HG02759 (cell line): ENCODE measurements around the gene DOCK11.
A peak's percentile ranks its signal among the peaks of the same experiment; 100 is the strongest.
"Not testable (repeated sequence)": the region's sequence is repeated elsewhere in the genome, so short reads cannot be mapped to it uniquely, and the experiment has no call there.

Experiments used
- ATAC-seq: cut with Tn5 transposase; IDR thresholded peaks from one replicate; pipeline ENCODE4 v1.9.1; 2021; ENCODE audit warnings: mild to moderate bottlenecking, moderate library complexity; ENCODE audit not compliant: unreplicated experiment

DOCK11 gene

GRCh38 chrX:118566359-118566758 lies 70.7 kb downstream of the DOCK11 start:
- no peak for ATAC-seq

- no peak for ATAC-seq
Observed at GRCh38 chrX:118569676-118570075, 74.1 kb downstream of the DOCK11 start.

GRCh38 chrX:118570209-118570608 lies 74.6 kb downstream of the DOCK11 start:
- ATAC-seq, result no peak

GRCh38 chrX:118571836-118572235 lies 76.2 kb downstream of the DOCK11 start:
- no peak for ATAC-seq

- no peak for ATAC-seq
Observed at GRCh38 chrX:118574666-118575065, 79.1 kb downstream of the DOCK11 start.

- no peak for ATAC-seq
Observed at GRCh38 chrX:118577041-118577440, 81.4 kb downstream of the DOCK11 start.

- no peak for ATAC-seq
Observed at GRCh38 chrX:118579417-118579816, 83.8 kb downstream of the DOCK11 start.

- ATAC-seq, result not testable (repeated sequence)
Observed at GRCh38 chrX:118582926-118583325, 87.3 kb downstream of the DOCK11 start.

GRCh38 chrX:118583781-118584180 lies 88.2 kb downstream of the DOCK11 start:
- no peak for ATAC-seq

GRCh38 chrX:118585296-118585695 lies 89.7 kb downstream of the DOCK11 start:
- no peak for ATAC-seq

- not testable (repeated sequence) for ATAC-seq
Observed at GRCh38 chrX:118586206-118586605, 90.6 kb downstream of the DOCK11 start.

- no peak for ATAC-seq
Observed at GRCh38 chrX:118588715-118589114, 93.1 kb downstream of the DOCK11 start.

- no peak for ATAC-seq
Observed at GRCh38 chrX:118589227-118589626, 93.6 kb downstream of the DOCK11 start.

GRCh38 chrX:118593407-118593806 lies 97.8 kb downstream of the DOCK11 start:
- no peak for ATAC-seq

GRCh38 chrX:118594697-118595420 lies 99.2 kb downstream of the DOCK11 start:
- no peak for ATAC-seq

- no peak for ATAC-seq
Observed at GRCh38 chrX:118595501-118596042, 100.0 kb downstream of the DOCK11 start.

- ATAC-seq, result no peak
Observed at GRCh38 chrX:118596390-118596789, 100.8 kb downstream of the DOCK11 start.

- no peak for ATAC-seq
Observed at GRCh38 chrX:118603981-118604380, 108.4 kb downstream of the DOCK11 start.

- ATAC-seq, result no peak
Observed at GRCh38 chrX:118612290-118612689, 116.7 kb downstream of the DOCK11 start.

GRCh38 chrX:118614150-118614549 lies 118.5 kb downstream of the DOCK11 start:
- ATAC-seq, result peak; percentile 42

GRCh38 chrX:118615141-118615540 lies 119.5 kb downstream of the DOCK11 start:
- no peak for ATAC-seq

GRCh38 chrX:118621081-118621759 lies 125.6 kb downstream of the DOCK11 start:
- ATAC-seq, result no peak
